Measurements from ENCODE around the gene DDR2.
"Not testable (repeated sequence)": the region's sequence is repeated elsewhere in the genome, so short reads cannot be mapped to it uniquely, and the experiment has no call there.

The DDR2 gene

GRCh38 chr1:162782671-162783070, 150.4 kb downstream of the DDR2 start:
- no peak for DNase-seq

- DNase-seq: not testable (repeated sequence)
These were observed 152.7 kb downstream of the DDR2 start for GRCh38 chr1:162784926-162785325.

DNA sequence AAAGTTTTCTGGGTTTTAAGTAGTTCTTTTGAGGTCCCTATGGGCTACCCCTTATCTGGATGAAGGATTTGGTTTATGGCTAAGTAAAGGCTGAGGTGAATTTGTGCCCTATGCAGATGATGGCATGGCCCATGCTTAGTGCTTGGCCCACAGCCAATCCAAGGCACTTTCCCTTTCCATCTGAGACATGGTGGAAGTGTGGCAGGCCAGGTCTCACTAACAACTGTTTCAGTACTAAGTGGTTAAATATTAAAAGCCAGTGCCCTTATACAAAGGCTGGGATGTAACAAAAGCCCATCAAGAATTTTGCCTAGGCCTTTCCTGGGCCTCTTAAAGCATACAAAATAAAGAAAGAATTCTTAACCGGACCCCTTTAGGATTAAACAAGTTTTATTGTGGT, 156.5 kb downstream of the DDR2 start:
- DNase-seq: peak in 1 of 5 experiments; percentile 9

GRCh38 chr1:162790303-162790984, 158.2 kb downstream of the DDR2 start, which contains the start of gene HSD17B7:
HSD17B7 (plus strand) TSS chr1:162790702; CDS start chr1:162790801, 99 bp downstream.
- DNase-seq: peak; percentile 48 to 83 (median 76)

- peak in 1 of 5 experiments; percentile 13 for DNase-seq
These were observed 158.7 kb downstream of the DDR2 start for GRCh38 chr1:162790985-162791357.

DNA sequence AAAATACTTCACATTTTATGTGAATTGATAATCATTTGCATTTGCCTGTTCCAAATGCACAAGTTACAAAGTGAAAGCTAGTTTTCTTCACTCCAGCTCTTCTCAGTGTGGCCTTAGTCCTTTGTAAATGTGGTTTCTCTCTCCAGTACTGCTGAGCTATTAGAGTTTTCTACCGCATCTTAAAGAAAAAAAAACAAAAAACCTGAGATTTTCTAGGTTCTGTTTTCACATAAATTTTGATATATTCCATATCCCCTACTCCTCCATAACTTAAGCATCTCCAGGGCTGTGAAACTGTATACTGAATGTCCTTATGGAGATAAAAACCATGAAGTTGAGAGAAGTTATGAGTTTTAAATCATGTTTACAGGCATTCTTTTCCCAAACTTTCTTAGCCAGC, 162.0 kb downstream of the DDR2 start:
- DNase-seq: not testable (repeated sequence)

DNA sequence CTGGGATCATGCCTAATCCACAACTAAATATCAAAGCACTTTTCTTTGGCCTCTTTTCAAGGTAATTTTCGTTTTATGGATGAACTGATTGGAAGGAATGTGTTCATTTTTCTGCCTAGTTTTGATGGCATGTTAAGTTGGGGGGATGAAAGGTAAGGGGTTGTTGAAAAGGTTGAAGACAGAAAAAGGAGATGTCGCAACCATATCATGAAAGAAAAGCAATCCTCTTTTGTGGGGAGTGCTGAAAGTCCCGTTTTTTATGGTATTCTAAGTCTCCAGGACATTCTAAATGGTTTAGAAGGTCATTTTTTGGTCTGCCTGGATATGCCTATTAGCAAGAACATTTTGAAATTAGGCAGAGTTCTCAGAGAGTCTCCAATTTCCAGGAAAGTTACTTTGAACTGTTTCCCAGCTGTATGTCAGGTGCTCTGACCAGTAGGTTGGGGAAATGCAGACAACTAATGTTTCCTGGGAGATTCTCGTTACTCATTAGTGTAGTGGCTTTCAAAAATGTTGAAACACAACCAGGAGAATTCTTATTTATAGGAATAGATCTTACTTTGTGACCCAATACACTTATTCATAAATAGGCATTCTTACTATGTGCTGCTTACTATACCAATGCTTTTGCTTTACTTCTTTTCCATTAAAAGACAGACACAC, 164.5 kb downstream of the DDR2 start:
- DNase-seq: not testable (repeated sequence)

DNA sequence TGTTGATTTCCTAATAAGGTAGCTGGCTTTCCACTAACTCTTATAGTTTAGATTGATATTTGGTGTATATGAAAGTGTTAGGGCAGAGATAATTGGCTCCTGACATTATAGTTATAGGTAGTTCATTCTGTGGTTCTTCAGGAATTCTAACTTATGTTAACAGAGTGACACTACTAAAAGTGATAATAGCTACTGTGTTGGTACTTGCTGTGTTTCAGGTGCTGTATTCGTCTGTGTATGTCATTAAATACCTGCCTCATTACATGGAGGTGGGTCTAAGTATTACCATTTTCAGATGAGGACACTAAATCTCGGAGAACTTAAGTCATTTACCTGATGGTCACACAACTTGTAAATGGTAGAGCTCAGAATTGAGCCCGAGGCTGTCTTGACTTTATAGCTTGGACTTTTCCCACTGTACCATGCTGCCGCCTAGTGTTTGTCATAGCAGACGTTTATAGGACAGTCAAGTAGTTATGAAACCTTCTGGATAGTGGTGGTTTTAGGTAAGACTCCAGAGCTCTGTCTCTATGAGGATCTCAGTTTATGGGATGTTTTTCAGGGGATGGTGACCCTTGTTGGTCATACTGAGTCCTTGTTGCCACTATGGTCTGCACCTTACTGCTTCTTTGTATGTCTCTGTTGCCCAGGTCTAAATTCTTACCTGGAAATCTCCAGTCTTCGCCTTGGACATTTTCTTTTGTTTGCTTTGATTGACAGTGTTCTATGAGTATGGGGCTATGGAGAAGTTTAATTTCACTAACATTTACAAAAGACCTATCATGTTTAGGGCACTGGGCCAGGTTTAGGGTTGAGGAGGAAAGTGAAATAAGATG, 167.9 kb downstream of the DDR2 start:
- peak in 1 of 5 experiments; percentile 35 for DNase-seq

GRCh38 chr1:162807503-162807902, 175.2 kb downstream of the DDR2 start:
- not testable (repeated sequence) for DNase-seq

- not testable (repeated sequence) for DNase-seq
These were observed 180.1 kb downstream of the DDR2 start for GRCh38 chr1:162812357-162812756.

GRCh38 chr1:162818136-162818535, 185.9 kb downstream of the DDR2 start:
- DNase-seq: not testable (repeated sequence)

DNA sequence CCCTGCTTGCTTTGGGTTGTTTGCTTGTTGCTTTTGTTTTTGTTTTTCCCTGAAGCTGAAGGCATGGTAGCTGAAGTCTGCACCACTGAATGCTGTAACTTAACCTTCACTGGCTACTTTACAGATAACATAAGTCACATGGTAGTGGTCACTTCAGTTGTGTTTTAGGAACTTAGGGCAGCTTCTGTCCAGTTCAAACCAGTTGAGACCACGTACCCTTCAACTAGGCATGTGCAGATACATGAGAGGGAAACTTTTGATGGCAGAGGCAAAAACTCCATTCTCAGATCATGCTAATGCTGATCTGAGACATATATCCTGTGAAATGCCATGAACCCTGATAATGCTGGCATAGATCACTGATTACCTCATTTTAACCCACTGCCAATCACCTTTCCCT, 186.4 kb downstream of the DDR2 start:
- not testable (repeated sequence) for DNase-seq

- peak in 2 of 5 experiments; percentile 10 to 61 for DNase-seq
These were observed 190.3 kb downstream of the DDR2 start for GRCh38 chr1:162822391-162823200.

DNA sequence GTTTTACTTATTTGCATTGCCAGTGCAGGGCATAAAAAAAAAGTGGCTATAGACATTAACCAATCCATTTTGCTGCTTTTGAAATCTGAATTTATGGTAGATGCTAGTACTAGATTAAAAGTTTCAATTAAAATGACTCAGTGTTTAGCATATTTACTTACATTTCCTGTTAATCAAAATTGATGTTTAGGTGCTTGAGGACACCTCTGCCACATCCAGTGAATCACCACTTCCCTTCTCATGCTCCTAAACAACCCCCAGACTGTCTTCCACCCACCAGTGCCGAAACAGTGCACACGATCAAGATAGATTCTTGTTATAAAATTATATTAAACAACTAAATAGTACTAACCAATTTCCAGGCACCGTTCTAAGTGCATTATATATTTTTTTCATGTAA, 191.0 kb downstream of the DDR2 start:
- peak in 2 of 5 experiments; percentile 6 to 89 for DNase-seq

GRCh38 chr1:162823771-162824525, 191.7 kb downstream of the DDR2 start:
- DNase-seq: peak in 1 of 5 experiments; percentile 40

DNA sequence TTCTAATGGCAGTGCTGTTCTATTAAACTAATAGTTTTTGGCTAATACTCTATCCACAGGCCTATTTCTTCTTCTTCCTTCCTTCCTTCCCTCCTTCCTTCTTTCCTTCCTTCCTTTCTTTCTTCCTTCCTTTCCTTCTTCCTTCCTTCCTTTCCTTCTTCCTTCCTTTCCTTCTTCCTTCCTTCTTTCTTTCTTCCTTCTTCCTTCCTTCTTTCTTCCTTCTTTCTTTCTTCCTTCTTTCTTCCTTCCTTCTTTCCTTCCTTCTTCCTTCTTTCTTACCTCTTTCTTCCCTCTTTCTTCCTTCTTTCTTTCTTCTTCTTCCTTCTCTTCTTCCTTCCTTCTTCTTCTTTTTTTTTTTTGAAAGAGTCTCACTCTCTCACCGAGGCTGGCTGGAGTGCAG, 197.0 kb downstream of the DDR2 start:
- DNase-seq: no peak

DNA sequence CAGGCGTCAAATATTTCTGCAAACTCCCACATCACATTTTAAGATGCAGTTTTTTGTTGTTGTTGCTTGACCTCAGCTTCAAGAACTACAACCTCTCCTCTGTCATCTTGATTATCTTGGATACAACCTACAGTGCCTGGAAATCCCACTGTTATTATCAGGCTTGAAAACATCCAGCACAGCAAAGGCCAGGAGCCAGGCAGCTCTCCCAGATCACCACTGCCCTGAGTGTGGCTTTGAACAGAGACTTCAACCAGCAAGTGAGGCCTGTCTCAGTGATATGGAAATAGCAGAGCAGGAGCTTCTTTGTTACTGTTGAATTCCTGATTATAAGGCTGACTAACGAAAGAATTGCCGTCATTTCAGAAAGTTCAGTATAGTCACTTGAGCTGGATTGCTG, 200.2 kb downstream of the DDR2 start:
- no peak for DNase-seq

DNA sequence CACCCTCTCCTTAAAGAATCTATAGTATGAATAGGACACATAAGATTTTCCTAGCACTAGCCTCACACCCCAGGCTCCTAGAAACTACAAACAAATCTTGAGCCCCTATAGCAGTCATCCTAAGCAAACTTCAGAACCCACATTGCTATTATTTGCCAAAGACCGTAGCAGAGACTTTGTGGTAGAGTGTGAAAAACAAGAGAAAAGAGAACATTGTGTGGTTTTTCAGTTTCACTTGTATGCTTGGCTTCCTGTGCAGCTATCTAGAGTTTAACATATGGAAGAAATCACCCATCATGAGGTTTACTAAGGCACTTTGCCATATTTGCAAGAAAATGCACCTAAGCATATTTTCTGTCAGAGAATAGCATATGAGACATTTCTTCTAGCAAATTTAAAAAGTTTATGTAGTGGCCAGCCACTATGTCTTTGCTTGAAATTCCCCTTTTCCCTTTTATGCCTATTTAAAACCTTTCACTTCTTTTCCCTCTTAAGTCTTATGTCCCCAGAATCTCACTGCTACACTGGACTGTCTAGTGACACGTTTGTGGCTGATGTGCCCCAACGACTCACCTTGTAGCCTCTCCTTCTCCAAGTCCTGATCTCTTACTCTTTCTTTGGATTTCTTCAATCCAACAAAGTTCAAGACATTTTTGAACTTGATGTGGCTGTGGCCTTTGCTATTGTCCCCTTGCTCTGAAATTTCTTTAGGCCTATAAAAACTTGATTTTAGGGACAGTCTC, 203.1 kb downstream of the DDR2 start:
- peak in 1 of 5 experiments; percentile 93 for DNase-seq

All from T-helper 2 cell (primary cell).